Pancreas (tissue), 10 donors: ENCODE measurements around the gene WTIP. TPM values are rescaled to one million over a fixed set of nuclear protein-coding genes. Genes with fewer than 3 reads are reported as not detected.
A peak's percentile ranks its signal among the peaks of the same experiment; 100 is the strongest.
"Not testable (repeated sequence)": the region's sequence is repeated elsewhere in the genome, so short reads cannot be mapped to it uniquely, and the experiment has no call there.

Experiments
- ATAC-seq, 4 donors: fragments of 200-7000 bp; cut with Tn5 transposase; one replicate each; pipeline versions ENCODE4 v1.8.0 to v1.9.1; 2020; ENCODE audit warnings: mild to moderate bottlenecking in 4 of 4, moderate library complexity in 4 of 4
- DNase-seq, 6 donors: peaks; one replicate each; pipeline ENCODE4 v3.0.0-alpha.2; 2020
- FAIRE-seq: peaks from 2 replicates; lab custom pipeline; 2012; peaks lifted over from hg19 to GRCh38; lab: Jason Lieb, UNC
- H3K27ac ChIP-seq, 4 donors: fragments of 200-600 bp; sonication (generic); 1 replicate in 3 of 4; 2 replicates in 1 of 4; pipeline versions ENCODE4 v1.5.0 to v1.8.0; 2020
- H3K27me3 ChIP-seq, 4 donors: fragments of 200-600 bp; one replicate each; pipeline ENCODE4 v1.8.0; 2021
- H3K36me3 ChIP-seq, 3 donors: fragments of 200-600 bp; sonication (generic) in 1 of 3; one replicate each; pipeline versions ENCODE4 v1.5.0 to v1.8.0; 2020 to 2021
- H3K4me1 ChIP-seq, 3 donors: fragments of 200-600 bp; one replicate each; pipeline ENCODE4 v1.8.0; 2021
- H3K4me3 ChIP-seq, 4 donors: fragments of 200-600 bp; sonication (generic) in 2 of 4; one replicate each; pipeline versions ENCODE4 v1.5.0 to v1.8.0; 2020 to 2021
- H3K9me3 ChIP-seq, 4 donors: fragments of 200-600 bp; one replicate each; pipeline ENCODE4 v1.8.0; 2021
- WGBS, 2 donors: extraction: QIAGEN DNeasy Blood & Tissue Kit; methylation state at CpG; one replicate each; pipeline ENCODE4 v1.1.7; 2013; 5-methylcytosine and 5-hydroxymethylcytosine counted together
- intact Hi-C, 3 donors: fragments of 100-400 bp; cut with DNase I; formaldehyde crosslinking; loops; one replicate each; pipeline versions ENCODE4 v1.11.1 to v1.14.2; 2022
- polyA plus RNA-seq, 2 donors: library from polyadenylated mRNA; stranded (reverse); fragments of 200-250 nt; gene quantifications; one replicate each; pipeline ENCODE4 v1.2.3, GENCODE V29; 2013
- total RNA-seq, 6 donors: library from RNA; stranded (reverse); fragmentation: NEBNext Ultra II Directional in 4 of 6; extraction: Animal tissue kit (Norgen Biotek cat#: 25700) in 4 of 6; gene quantifications; one replicate each; pipeline versions ENCODE4 v1.2.1 to v1.2.4, GENCODE V29; 2021 to 2023
- TF ChIP-seq, protein P1 (sequence below), 4 donors: fragments of 200-600 bp; sonication (generic) in 3 of 4; IDR thresholded peaks; one replicate each; pipeline versions ENCODE4 v1.5.0 to v1.8.0; 2021; ENCODE audit warnings: antibody characterized with exemption in 4 of 4
- donor health status: healthy with polysubstance abuse.
- donor health status: DM: no; HTN: no; CAD: no; lungs with moderate emphysema.
- donor health status: DM: no; HTN: no; CAD: no.
- donor health status: control.
- donor health status: control.
- donor health status: Bipolar disorder and iron deficiency.
- donor health status: DM: yes; HTN: yes; CAD: no.
- donor health status: DM: no; HTN: no; CAD: no.
- donor health status: DM: no; HTN: no; CAD: no.
- donor health status: DM: yes; HTN: yes; CAD: no.

WTIP gene
- total and polyA plus RNA-seq, 8 donors: 3.4 to 11.3 (median 4.4) TPM

DNA sequence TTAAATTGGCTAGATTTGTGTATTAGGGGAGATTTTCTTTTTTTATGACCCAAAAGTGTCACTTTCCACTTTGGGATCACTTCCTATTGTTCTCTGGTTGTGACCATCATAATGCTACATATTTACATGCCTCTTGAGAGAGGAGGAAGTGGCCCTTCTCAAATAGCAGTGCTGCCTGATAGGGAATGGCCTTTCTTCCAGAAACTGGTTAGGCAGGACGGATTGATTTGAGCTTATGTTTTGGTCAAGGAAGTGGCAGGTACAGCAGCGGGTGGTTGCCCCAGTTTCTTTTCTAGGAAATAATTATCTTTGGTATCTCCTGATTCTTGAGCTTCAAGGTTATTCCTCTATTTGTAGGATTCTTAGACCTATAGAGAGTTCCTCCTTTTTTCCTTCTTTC is 21.9 kb upstream of the WTIP start:
- intact Hi-C loops: no loop called here
- Histone ChIP-seq H3K36me3 (peaks cover 5 to 56% (median 19%) of the 10 kb centered on the region in 3 donors), H3K4me3 (no peak overlapping the region), H3K27ac (peak overlapping the region in 2 of 4 donors; percentile 2 to 34), H3K9me3 (no peaks in the 10 kb centered on the region), H3K27me3 (no peaks in the 10 kb centered on the region), H3K4me1 (peaks cover 0 to 7% (median 0%) of the 10 kb centered on the region in 3 donors)
- WGBS, 2 donors: 37 to 38% methylated on average over 2 of the region's 2 CpGs
- peak in 3 of 4 donors; percentile 61 to 79 (median 67) for ATAC-seq
- TF ChIP-seq, protein P1, sequence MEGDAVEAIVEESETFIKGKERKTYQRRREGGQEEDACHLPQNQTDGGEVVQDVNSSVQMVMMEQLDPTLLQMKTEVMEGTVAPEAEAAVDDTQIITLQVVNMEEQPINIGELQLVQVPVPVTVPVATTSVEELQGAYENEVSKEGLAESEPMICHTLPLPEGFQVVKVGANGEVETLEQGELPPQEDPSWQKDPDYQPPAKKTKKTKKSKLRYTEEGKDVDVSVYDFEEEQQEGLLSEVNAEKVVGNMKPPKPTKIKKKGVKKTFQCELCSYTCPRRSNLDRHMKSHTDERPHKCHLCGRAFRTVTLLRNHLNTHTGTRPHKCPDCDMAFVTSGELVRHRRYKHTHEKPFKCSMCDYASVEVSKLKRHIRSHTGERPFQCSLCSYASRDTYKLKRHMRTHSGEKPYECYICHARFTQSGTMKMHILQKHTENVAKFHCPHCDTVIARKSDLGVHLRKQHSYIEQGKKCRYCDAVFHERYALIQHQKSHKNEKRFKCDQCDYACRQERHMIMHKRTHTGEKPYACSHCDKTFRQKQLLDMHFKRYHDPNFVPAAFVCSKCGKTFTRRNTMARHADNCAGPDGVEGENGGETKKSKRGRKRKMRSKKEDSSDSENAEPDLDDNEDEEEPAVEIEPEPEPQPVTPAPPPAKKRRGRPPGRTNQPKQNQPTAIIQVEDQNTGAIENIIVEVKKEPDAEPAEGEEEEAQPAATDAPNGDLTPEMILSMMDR (IDR thresholded peaks at IDR 0.05): no peak
- no peak for DNase-seq
- FAIRE-seq: no peak

- TF ChIP-seq, protein P1 (IDR thresholded peaks at IDR 0.05): no peak
- Histone ChIP-seq H3K27me3 (no peaks in the 10 kb centered on the region), H3K4me1 (peaks cover 0 to 7% (median 0%) of the 10 kb centered on the region in 3 donors), H3K4me3 (no peak overlapping the region), H3K36me3 (peaks cover 0 to 60% (median 19%) of the 10 kb centered on the region in 3 donors), H3K27ac (peak overlapping the region in 1 of 4 donors; percentile 8), H3K9me3 (no peaks in the 10 kb centered on the region)
- 88 to 92% methylated on average over 5 of the region's 5 CpGs for WGBS, 2 donors
- ATAC-seq: peak in 1 of 4 donors; percentile 42
- intact Hi-C loops: no loop called here
- DNase-seq: no peak
- FAIRE-seq: no peak
These were observed 20.0 kb upstream of the WTIP start for GRCh38 chr19:34461375-34462100.

DNA sequence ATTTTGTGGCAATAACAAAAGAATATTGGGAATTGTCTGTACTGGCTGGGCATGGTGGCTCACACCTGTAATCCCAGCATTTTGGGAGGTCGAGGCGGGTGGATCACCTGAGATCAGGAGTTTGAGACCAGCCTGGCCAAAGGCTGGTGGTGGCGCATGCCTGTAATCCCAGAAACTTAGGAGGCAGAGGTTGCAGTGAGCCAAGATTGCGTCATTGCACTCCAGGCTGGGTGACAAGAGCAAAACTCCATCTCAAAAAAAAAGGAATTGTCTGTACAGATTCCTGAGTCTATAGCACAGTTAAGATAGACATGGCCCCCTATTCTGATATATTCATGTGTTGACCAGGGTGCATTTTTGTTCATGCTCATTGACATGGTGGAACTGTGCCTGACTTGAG is 16.8 kb upstream of the WTIP start:
- H3K4me1 ChIP-seq, H3K4me3 ChIP-seq, H3K27ac ChIP-seq, FAIRE-seq, H3K27me3 ChIP-seq, ATAC-seq, DNase-seq, intact Hi-C loops, H3K9me3 ChIP-seq: not testable (repeated sequence)
- H3K36me3 ChIP-seq: peaks cover 3 to 64% (median 22%) of the 10 kb centered on the region in 3 donors
- WGBS, 2 donors: 96 to 99% methylated on average over 4 of the region's 4 CpGs

- intact Hi-C loops: no loop called here
- DNase-seq (no peak), FAIRE-seq (no peak), ATAC-seq (no peak)
- Histone ChIP-seq H3K4me1 (no peaks in the 10 kb centered on the region), H3K27ac (no peak overlapping the region), H3K9me3 (no peaks in the 10 kb centered on the region), H3K4me3 (no peak overlapping the region), H3K36me3 (peaks cover 6 to 40% (median 11%) of the 10 kb centered on the region in 3 donors), H3K27me3 (no peaks in the 10 kb centered on the region)
- WGBS, 2 donors: 74 to 81% methylated on average over 1 of the region's 1 CpG
- TF ChIP-seq, protein P1 (IDR thresholded peaks at IDR 0.05): no peak
These were observed 13.1 kb upstream of the WTIP start for GRCh38 chr19:34468409-34468808.

DNA sequence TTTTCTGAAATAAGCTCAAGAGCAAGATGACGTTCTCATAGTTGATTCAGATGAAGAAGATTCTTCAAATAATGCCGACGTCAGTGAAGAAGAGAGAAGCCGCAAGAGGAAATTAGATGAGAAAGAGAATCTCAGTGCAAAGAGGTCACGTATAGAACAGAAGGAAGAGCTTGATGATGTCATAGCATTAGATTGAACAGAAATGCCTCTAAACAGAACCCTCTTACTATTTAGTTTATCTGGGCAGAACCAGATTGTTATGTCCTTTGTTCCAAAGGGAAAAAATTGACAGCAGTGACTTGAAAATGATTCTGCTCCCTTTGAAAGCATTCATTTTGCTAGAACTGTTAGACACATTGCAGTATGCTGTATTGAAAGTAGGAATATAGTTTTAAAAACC is 12.5 kb upstream of the WTIP start:
- not testable (repeated sequence) for DNase-seq

More for the DNA sequence above, 12.5 kb upstream of the WTIP start:
- H3K27ac ChIP-seq, H3K9me3 ChIP-seq, H3K4me1 ChIP-seq, intact Hi-C loops, H3K4me3 ChIP-seq, H3K27me3 ChIP-seq, ATAC-seq, FAIRE-seq: not testable (repeated sequence)
- 92 to 93% methylated on average over 5 of the region's 5 CpGs for WGBS, 2 donors
- peaks cover 6 to 39% (median 11%) of the 10 kb centered on the region in 3 donors for H3K36me3 ChIP-seq
